HG02588 (cell line): ENCODE measurements around the gene ACOX2.

Experiments used
- ATAC-seq: cut with Tn5 transposase; IDR thresholded peaks from one replicate; pipeline ENCODE4 v1.9.1; 2021; ENCODE audit warnings: mild to moderate bottlenecking, moderate library complexity; ENCODE audit not compliant: unreplicated experiment

Gene ACOX2

DNA sequence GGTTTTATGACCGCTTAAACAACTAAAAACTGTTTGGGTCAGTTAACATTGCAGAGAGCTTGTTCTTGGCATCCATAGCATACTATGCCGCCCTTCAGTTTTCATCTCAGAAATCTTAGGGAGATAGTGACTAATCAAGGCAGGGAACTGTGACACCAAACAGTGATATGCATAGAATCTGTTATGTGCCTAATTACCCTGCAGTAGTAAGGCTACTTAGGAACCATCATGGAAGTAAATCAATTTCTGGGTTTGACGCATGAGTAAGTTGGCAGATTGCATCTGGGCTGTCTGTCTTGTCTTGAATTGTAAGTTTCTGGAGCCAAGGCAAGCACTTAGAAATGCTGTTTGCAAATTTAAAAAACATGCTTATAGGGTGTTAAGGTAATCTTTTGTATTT, 22.6 kb downstream of the ACOX2 start:
- no peak for ATAC-seq

DNA sequence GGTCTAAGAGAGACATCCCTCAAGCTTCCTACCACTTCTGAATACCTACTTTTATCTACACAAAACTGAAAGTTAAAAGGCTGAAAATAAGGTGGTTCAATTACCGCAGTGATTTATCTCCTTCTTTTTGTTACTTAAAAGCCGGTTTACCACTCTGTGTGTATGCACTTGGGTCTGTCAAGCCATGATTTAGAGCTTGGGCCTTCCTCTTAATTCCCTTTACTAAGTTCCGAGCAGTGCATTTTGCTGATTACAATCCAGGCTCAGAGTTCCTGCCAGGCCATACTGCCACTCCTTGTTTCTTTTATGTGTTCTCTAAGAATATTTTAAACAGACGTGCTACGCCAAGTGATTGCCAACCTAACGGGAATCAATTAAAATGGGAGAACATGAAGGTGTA, 28.6 kb downstream of the ACOX2 start:
- ATAC-seq, result no peak

GRCh38 chr3:58507356-58508078, 29.5 kb downstream of the ACOX2 start:
- no peak for ATAC-seq

DNA sequence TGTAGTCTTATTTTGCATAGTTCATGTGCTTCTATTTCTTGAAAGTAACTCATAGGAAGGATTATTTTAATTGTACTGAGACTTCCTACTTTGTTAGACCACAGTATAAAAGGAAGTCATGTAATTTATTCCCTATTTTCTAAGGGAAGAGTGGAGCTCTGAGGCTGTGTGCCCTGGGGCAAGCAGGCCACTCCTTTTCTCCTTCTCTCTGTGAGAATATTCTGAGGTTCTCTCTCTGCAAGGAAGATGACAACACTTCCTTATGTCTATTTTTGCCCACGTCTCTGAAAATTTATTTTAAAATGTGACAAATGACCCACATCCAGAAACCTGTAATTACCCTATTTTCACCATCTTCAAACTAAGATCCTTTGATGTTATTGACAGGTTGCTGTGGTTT, 34.1 kb downstream of the ACOX2 start:
- ATAC-seq, result no peak

DNA sequence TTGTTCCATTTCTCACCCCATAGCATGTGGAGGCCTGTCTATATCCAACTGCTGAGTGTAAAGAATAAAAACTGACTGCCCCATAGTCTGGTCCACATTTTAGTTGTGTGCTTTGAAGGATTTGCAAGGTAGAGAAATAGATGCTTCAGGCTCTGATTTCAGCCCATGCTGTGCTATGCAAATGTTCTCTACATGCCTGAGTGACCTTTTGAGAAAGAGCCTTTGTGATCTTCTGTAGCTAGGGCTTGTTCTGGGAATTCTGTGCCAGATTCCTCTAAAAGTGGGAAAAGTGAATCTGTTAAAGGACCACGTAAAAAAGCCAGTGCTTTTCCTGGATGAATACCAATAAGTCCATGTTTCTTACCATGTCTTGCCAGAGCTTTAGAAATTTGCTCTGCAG, 39.9 kb downstream of the ACOX2 start:
- no peak for ATAC-seq

GRCh38 chr3:58496206-58496857, 40.7 kb downstream of the ACOX2 start:
- ATAC-seq, result no peak

DNA sequence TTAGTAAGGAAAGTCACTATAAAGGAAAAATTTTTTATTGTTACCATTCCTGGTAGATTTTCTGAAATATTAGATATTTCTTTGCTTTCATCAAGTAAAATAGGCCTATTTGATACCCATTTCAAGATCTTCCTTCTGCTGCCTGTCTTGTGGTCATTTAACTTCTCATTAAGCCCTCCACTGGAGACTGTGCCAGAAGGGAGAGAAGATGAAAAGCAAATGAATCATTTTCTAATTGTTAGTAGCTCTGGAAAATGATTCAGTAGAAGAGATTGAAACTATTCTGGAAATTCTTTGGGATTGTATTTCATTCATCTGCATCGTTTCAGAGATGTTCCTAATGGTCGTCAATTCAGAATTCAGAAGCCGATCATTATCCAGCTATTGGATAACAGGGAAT, 41.9 kb downstream of the ACOX2 start:
- no peak for ATAC-seq

GRCh38 chr3:58494107-58494506, 42.9 kb downstream of the ACOX2 start:
- ATAC-seq, result no peak

DNA sequence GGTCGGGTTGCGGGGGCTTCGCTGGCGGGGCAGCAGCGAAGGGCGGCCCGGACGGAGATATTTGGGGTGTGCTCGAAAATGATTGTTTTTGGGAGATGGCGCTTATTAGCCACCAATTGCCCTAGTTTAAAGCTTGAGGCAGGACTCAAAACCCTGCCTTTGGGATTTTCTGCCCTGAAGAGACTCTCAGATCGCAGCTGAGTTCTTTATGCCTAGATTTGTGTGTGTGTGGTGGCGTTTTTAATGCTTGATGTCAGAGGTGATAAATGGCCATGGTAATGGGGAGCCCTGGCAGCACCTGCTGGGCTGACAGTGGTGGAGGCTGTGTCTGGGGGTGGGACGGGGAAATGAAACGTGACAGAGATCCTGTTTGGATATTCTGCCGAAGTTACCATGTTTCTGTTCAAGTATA, 44.5 kb downstream of the ACOX2 start:
- ATAC-seq, result no peak

- peak; percentile 96 for ATAC-seq
These were observed 45.2 kb downstream of the ACOX2 start, which contains the start of gene KCTD6 for GRCh38 chr3:58491506-58492402. TSS of gene KCTD6 (plus strand) at chr3:58492096. CDS start at chr3:58498756, 6,660 bp downstream.

- ATAC-seq, result no peak
These were observed 46.0 kb downstream of the ACOX2 start for GRCh38 chr3:58490860-58491501.

DNA sequence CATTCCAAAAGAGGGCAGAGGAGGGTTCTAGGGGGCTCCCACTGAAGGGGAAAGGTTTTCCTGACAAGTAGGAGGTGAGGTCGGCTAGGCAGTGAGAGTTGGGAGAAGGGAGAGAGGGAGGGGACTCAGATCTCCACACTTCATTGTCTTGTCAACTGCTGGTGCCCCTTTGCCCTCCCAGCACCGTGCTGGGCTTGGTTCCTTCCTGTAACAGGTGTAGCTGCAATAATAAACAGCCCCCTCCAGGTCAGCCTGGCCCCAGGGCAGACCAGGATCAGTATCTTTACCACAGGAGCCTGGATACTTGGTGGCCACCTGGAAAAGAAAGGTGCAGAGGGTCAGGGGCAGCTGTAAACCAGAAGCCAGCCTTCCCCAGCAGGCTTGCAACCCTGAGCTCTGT, 48.0 kb downstream of the ACOX2 start:
- ATAC-seq, result no peak

- no peak for ATAC-seq
These were observed 49.7 kb downstream of the ACOX2 start for GRCh38 chr3:58487140-58487886.

GRCh38 chr3:58485801-58486435, 51.1 kb downstream of the ACOX2 start:
- no peak for ATAC-seq

- no peak for ATAC-seq
These were observed 52.3 kb downstream of the ACOX2 start for GRCh38 chr3:58484722-58485069.

- ATAC-seq, result no peak
These were observed 52.8 kb downstream of the ACOX2 start for GRCh38 chr3:58484045-58484721.

GRCh38 chr3:58482917-58483636, 53.9 kb downstream of the ACOX2 start:
- ATAC-seq, result no peak

GRCh38 chr3:58480309-58480708, 56.7 kb downstream of the ACOX2 start:
- no peak for ATAC-seq

- ATAC-seq, result no peak
These were observed 58.2 kb downstream of the ACOX2 start for GRCh38 chr3:58478781-58479180.
